B cell (primary cell): Measurements from ENCODE around the gene RAB4A. TPM values are rescaled to one million over a fixed set of nuclear protein-coding genes. Genes with fewer than 3 reads are reported as not detected.
A peak's percentile ranks its signal among the peaks of the same experiment; 100 is the strongest.

Experiments used
- ATAC-seq: fragments of 200-7000 bp; cut with Tn5 transposase; one replicate; pipeline ENCODE4 v1.10.0; 2021; ENCODE audit warnings: low read depth, mild to moderate bottlenecking, moderate number of reproducible peaks, moderate library complexity
- CTCF ChIA-PET: fragments of 350-600 bp; sonication (Branson Sonifier 250); formaldehyde crosslinking; loops from one replicate; lab custom pipeline; 2021; ENCODE audit warnings: antibody characterized with exemption, inconsistent platforms; lab: Charles Lee
- POLR2A ChIA-PET: fragments of 350-600 bp; sonication (Branson Sonifier 250); formaldehyde crosslinking; loops from one replicate; lab custom pipeline; 2021; ENCODE audit warnings: antibody characterized with exemption; lab: Charles Lee
- DNase-seq: peaks from one replicate; pipeline ENCODE4 v3.0.0; 2013
- H2AFZ ChIP-seq: 2 replicates; pipeline ENCODE4 v1.6.1; 2012; ENCODE audit warnings: mild to moderate bottlenecking, low read depth, low read length; ENCODE audit not compliant: insufficient read depth, poor library complexity, severe bottlenecking
- H3K27ac ChIP-seq, 2 donors: 1 replicate in 1 of 2; 2 replicates in 1 of 2; pipeline ENCODE4 v1.5.1; 2012 to 2013; ENCODE audit warnings: low read length in 2 of 2, mild to moderate bottlenecking in 2 of 2, moderate library complexity in 1 of 2
- H3K27me3 ChIP-seq, 4 experiments: fragments of 200-600 bp in 1 of 4; sonication (generic) in 1 of 4; replicated peaks in 1 of 4; 1 replicate in 2 of 4; 2 replicates in 2 of 4; pipeline versions ENCODE4 v1.6.1 to v1.7.0; 2013 to 2016; ENCODE audit warnings: low read length in 3 of 4, mild to moderate bottlenecking in 2 of 4, mixed read lengths in 1 of 4, moderate library complexity in 1 of 4; ENCODE audit not compliant: insufficient read depth in 4 of 4, control insufficient read depth in 3 of 4; ENCODE audit errors: control extremely low read depth in 1 of 4
- H3K36me3 ChIP-seq, 2 experiments: replicated peaks in 1 of 2; 1 replicate in 1 of 2; 2 replicates in 1 of 2; pipeline versions ENCODE4 v1.6.1 to v1.7.1; 2013; ENCODE audit warnings: low read length in 1 of 2; ENCODE audit not compliant: insufficient read depth in 2 of 2, control insufficient read depth in 1 of 2; ENCODE audit errors: control extremely low read depth in 1 of 2, extremely low read depth in 1 of 2
- H3K4me1 ChIP-seq, 2 donors: fragments of 200-600 bp in 1 of 2; sonication (generic) in 1 of 2; 1 replicate in 1 of 2; 2 replicates in 1 of 2; pipeline versions ENCODE4 v1.5.1 to v1.6.1; 2013 to 2017; ENCODE audit warnings: low read length in 2 of 2; ENCODE audit not compliant: control insufficient read depth in 2 of 2, insufficient read depth in 2 of 2
- H3K4me2 ChIP-seq: replicated peaks from 2 replicates; pipeline ENCODE3; 2012; ENCODE audit warnings: mild to moderate bottlenecking, low read depth, low read length; ENCODE audit not compliant: poor library complexity, severe bottlenecking
- H3K4me3 ChIP-seq, 5 experiments: fragments of 200-600 bp in 1 of 5; sonication (generic) in 1 of 5; 1 replicate in 3 of 5; 2 replicates in 2 of 5; pipeline versions ENCODE4 v1.5.1 to v1.7.0; 2011 to 2016; ENCODE audit warnings: low read length in 4 of 5, mild to moderate bottlenecking in 4 of 5, low read depth in 2 of 5, control low read depth in 1 of 5, moderate library complexity in 1 of 5; ENCODE audit not compliant: insufficient read depth in 1 of 5; ENCODE audit errors: control extremely low read depth in 1 of 5, extremely low read depth in 1 of 5
- H3K79me2 ChIP-seq: fragments of 200-600 bp; sonication (generic); one replicate; pipeline ENCODE4 v1.6.0; 2016; ENCODE audit warnings: low read length; ENCODE audit not compliant: control insufficient read depth, insufficient read depth
- H3K9ac ChIP-seq: fragments of 200-600 bp; sonication (generic); 2 replicates; pipeline ENCODE4 v1.6.1; 2017; ENCODE audit warnings: mild to moderate bottlenecking, low read length, moderate library complexity
- H3K9me3 ChIP-seq, 3 donors: one replicate each; pipeline versions ENCODE4 v1.6.1 to v1.7.1; 2013; ENCODE audit warnings: low read length in 2 of 3; ENCODE audit not compliant: control insufficient read depth in 2 of 3, insufficient read depth in 1 of 3; ENCODE audit errors: control extremely low read depth in 1 of 3
- H4K20me1 ChIP-seq: 2 replicates; pipeline ENCODE4 v1.6.0; 2012; ENCODE audit warnings: mild to moderate bottlenecking, low read length; ENCODE audit not compliant: insufficient read depth, control insufficient read depth, poor library complexity, severe bottlenecking
- H3K27ac Mint-ChIP-seq: one replicate; pipeline ENCODE4 v1.8.0; 2021; ENCODE audit warnings: mixed read lengths
- H3K27me3 Mint-ChIP-seq: one replicate; pipeline ENCODE4 v1.8.0; 2021; ENCODE audit warnings: mixed read lengths
- H3K4me1 Mint-ChIP-seq: one replicate; pipeline ENCODE4 v1.8.0; 2021; ENCODE audit warnings: mixed read lengths
- H3K4me3 Mint-ChIP-seq: one replicate; pipeline ENCODE4 v1.8.0; 2021; ENCODE audit warnings: mixed read lengths
- H3K9me3 Mint-ChIP-seq: one replicate; pipeline ENCODE4 v1.8.0; 2022; ENCODE audit warnings: mixed read lengths; ENCODE audit not compliant: insufficient read depth
- EZH2 ChIP-seq: IDR thresholded peaks from 2 replicates; pipeline ENCODE4 v1.6.1; 2012; ENCODE audit warnings: borderline replicate concordance, low read depth, mild to moderate bottlenecking, moderate library complexity, low read length; ENCODE audit not compliant: insufficient read depth, poor library complexity, severe bottlenecking
- WGBS: methylation state at CpG from one replicate; pipeline ENCODE4 v1.1.5; 2013; ENCODE audit warnings: missing lambda C conversion rate; ENCODE audit not compliant: insufficient coverage; 5-methylcytosine and 5-hydroxymethylcytosine counted together
- intact Hi-C: fragments of 100-400 bp; cut with micrococcal nuclease; formaldehyde crosslinking; loops from one replicate; pipeline ENCODE4 v1.10.0; 2022
- polyA plus RNA-seq: library from polyadenylated mRNA; depleted of rRNA; stranded (reverse); fragments of >200 nt; gene quantifications from 2 replicates; pipeline ENCODE4 v1.2.3, GENCODE V29; 2012
- total RNA-seq, 2 donors: library from RNA; stranded (reverse); fragments of 120-200 nt in 1 of 2; gene quantifications; 1 replicate in 1 of 2; 2 replicates in 1 of 2; pipeline versions ENCODE4 v1.2.3 to v1.2.4, GENCODE V29; 2013 to 2022
- TF ChIP-seq, protein P1 (sequence below): fragments of 200-600 bp; IDR thresholded peaks from one replicate; pipeline ENCODE4 v1.8.0; 2022; ENCODE audit warnings: antibody characterized with exemption, mild to moderate bottlenecking

RAB4A gene
- total and polyA plus RNA-seq, 2 donors (not counting 1 experiment from before 2014, with no cell fraction given): 14.7 to 49.7 TPM

DNA sequence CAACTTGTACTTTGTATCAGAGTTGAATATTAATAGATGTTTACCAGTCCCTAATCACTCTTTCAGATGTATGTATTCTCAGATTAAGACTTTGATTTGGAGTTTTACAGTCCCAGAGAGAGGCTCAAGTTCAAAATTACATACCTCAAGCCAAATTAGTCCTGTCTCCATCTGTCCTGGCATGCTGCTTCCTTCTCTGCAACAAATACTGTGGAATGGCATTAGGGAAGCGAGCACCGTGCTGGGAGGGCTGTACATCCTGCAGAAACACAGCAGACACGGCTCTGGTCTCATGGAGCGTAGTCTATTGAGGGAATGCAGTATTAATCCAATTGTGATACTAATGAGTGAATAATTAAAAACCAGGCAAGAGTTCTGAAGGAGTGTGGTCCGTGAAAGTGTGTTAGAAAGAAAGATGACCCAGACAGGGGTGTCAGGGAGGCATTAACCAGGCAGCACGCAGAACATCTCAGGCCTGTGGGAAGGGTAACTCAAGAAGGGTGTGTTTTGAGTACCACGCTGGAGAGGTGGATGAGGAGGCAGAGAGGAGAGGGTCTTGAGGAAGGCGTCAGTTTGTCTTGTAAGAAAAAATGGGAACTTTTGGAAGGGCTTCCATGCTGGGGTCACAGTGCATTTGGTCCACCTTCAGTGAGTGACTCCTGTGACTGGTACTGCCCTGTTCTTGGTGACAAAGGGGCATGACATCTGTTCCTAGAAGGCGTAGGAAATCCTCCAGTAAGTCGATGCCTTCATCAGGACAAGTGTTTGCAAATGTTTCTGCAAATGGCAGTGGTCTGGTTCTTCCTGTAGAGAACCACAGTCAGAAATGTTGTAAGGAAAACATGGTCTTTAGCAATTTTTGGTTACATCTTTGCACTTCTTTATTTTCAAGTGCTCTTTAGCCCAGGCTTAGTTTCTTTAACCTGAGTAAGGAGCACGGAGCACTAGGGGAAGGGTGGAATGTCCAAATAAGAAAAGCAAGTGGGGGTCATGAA lies 1.6 kb downstream of the RAB4A start:
- peak overlapping the region; percentile 70 for H3K9ac ChIP-seq
- H3K27me3 Mint-ChIP-seq: no peaks in the 10 kb centered on the region
- DNase-seq: no peak
- ChIA-PET CTCF (interaction anchor here (1.1 to 3.1 kb wide), 6 partner anchors 14 to 245 kb away, joined by 3 to 12 read pairs (median 6); partner anchors contain the start of gene CCSAP), POLR2A (interaction anchor here (1.5 kb wide), 1 partner anchor 208 kb away, joined by 7 read pairs; no protein-coding TSS in a partner anchor)
- ATAC-seq: no peak
- H3K27ac Mint-ChIP-seq: peak overlapping the region; percentile 85
- H4K20me1 ChIP-seq: peaks cover 57% of the 10 kb centered on the region
- H3K79me2 ChIP-seq: peaks cover 50% of the 10 kb centered on the region
- H3K36me3 ChIP-seq: no peaks in the 10 kb centered on the region
- H3K9me3 Mint-ChIP-seq: no peaks in the 10 kb centered on the region
- intact Hi-C loops: no loop called here
- H3K27ac ChIP-seq: no peak overlapping the region
- H3K4me3 ChIP-seq: peak overlapping the region; percentile 59 to 89 (median 75)
- no peaks in the 10 kb centered on the region for H3K27me3 ChIP-seq
- 81% methylated on average over 8 of the region's 11 CpGs for WGBS
- H3K4me3 Mint-ChIP-seq: peak overlapping the region; percentile 96
- no peak overlapping the region for H2AFZ ChIP-seq
- TF ChIP-seq EZH2: no peak
- TF ChIP-seq, protein P1, sequence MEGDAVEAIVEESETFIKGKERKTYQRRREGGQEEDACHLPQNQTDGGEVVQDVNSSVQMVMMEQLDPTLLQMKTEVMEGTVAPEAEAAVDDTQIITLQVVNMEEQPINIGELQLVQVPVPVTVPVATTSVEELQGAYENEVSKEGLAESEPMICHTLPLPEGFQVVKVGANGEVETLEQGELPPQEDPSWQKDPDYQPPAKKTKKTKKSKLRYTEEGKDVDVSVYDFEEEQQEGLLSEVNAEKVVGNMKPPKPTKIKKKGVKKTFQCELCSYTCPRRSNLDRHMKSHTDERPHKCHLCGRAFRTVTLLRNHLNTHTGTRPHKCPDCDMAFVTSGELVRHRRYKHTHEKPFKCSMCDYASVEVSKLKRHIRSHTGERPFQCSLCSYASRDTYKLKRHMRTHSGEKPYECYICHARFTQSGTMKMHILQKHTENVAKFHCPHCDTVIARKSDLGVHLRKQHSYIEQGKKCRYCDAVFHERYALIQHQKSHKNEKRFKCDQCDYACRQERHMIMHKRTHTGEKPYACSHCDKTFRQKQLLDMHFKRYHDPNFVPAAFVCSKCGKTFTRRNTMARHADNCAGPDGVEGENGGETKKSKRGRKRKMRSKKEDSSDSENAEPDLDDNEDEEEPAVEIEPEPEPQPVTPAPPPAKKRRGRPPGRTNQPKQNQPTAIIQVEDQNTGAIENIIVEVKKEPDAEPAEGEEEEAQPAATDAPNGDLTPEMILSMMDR: no peak
- H3K9me3 ChIP-seq: peaks cover 0 to 10% (median 2%) of the 10 kb centered on the region in 3 donors
- peaks cover 34% of the 10 kb centered on the region for H3K4me1 Mint-ChIP-seq
- H3K4me2 ChIP-seq: peak overlapping the region; percentile 78
- H3K4me1 ChIP-seq: peaks cover 16 to 22% of the 10 kb centered on the region in 2 donors
